Measurements from ENCODE around the gene CD4.

Gene CD4

DNA sequence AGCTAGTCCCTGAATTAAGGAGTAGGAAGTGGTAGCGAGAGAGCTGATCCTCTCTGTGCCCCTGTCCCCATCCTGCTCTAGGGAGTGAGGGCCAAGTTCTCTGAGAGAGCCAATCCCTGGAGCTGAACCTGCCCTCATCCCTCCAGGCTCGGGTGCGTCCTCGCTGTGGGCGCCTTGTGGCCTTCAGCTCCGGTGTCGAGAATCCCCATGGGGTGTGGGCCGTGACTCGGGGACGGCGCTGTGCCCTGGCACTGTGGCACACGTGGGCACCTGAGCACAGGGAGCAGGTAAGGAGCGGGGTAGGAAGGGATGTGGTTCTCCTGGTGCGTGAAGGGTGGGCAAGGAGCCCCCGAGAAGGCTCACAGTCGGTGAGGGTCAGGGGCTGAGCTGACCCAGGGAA is 49.5 kb downstream of the CD4 start:
- TF ChIP-seq, protein P1, sequence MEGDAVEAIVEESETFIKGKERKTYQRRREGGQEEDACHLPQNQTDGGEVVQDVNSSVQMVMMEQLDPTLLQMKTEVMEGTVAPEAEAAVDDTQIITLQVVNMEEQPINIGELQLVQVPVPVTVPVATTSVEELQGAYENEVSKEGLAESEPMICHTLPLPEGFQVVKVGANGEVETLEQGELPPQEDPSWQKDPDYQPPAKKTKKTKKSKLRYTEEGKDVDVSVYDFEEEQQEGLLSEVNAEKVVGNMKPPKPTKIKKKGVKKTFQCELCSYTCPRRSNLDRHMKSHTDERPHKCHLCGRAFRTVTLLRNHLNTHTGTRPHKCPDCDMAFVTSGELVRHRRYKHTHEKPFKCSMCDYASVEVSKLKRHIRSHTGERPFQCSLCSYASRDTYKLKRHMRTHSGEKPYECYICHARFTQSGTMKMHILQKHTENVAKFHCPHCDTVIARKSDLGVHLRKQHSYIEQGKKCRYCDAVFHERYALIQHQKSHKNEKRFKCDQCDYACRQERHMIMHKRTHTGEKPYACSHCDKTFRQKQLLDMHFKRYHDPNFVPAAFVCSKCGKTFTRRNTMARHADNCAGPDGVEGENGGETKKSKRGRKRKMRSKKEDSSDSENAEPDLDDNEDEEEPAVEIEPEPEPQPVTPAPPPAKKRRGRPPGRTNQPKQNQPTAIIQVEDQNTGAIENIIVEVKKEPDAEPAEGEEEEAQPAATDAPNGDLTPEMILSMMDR (IDR thresholded peaks at IDR 0.05; ENCODE audit: extremely low read depth, missing control alignments): no peak
- no peak for DNase-seq (ENCODE audit: low spot score)

DNA sequence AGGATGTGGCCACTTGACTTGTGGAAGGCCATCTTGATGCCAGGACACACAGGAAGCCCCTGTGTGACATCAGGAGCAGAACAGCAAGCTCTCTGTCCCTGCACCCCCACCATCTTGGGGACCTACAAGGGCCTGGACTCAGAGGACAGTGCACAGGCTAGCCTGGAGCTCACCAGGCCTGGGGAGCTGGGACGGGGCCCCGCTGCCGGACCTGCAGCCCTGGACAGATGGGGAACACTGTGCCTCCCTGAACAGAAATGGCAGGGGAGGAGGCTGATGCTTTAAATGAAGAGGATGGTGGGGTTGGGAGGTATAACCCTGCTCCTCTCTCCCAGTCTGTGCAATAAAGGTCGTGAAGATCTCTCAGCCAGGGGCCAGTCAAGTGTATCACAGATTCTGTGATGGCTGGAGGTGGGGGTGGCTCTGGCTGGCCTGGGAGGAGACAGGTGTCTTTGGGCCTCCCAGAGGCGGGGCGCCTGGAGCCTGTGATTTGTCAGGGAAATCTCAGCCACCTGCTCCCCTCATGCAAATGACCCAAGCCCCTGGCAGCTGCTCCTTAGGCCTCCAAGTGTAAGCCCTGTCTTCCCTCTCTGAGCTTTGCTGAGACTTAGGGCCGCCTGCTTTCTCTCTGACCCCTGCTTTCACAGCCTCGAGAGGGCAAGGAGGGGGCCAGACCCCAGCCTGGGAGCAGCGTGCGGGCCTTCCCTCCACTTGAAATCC is 50.3 kb downstream of the CD4 start:
- TF ChIP-seq, protein P1 (IDR thresholded peaks at IDR 0.05; ENCODE audit: extremely low read depth, missing control alignments): no peak
- peak; percentile 84 for DNase-seq (ENCODE audit: low spot score)

DNA sequence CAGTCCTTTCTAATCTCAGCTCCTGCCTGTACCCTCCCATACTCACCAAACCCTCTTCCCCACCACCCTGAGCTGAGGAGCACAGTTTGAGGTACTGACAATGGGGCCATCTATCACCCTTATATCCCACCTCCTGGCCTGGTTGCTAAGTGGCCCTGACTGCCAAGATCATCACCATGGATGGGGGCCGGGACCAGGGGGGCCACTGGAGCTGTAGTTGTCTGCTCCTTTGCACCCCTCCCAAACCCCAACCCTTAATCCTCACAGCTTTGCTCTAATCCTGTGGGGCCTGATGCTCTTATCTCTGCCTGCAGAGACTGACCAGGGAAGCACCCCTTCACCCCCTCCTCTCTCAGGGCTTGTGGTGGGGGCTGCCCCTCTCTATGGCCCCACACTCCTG is 51.0 kb downstream of the CD4 start:
- DNase-seq (ENCODE audit: low spot score): no peak
- TF ChIP-seq, protein P1 (IDR thresholded peaks at IDR 0.05; ENCODE audit: extremely low read depth, missing control alignments): no peak

DNA sequence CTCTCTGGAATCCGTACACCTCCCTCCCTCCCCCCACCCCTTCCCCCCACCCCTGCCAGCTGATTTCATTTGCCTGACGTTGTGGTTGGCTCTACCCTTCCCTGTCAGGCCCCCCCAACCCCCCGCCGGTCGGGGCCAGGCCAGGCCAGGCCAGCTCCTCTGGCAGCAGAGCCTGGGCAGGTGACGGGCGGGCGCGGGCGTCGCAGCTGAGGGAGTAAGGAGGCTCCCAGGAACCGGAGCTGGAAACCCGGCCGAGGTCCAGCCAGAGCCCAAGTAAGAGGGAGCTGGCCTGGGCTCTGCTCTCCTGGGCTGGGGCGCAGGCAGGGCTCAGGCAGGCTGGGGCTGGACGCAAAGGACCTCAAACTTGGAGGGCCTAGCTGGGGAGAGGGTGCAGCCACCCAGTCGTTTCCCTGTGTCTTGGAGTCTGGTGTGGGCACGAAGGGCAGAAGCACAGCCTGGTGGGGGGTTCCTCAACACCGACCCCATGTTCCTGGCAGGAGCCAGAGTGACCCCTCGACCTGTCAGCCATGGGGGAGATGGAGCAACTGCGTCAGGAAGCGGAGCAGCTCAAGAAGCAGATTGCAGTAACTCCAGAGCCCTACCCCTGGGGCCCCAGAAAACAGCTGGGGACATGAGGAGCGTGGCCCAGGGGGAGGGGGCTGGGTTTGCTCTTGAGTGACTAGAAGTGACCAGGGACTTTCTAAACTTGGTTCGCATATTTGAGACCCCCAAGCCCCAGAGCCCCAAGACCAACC is 51.6 kb downstream of the CD4 start, which contains the start of gene GNB3:
Gene GNB3 (plus strand): TSS at position 165 of the 755 bp plus-strand sequence. CDS start 363 bp downstream, at position 528.
- TF ChIP-seq, protein P1 (IDR thresholded peaks at IDR 0.05; ENCODE audit: extremely low read depth, missing control alignments): no peak

DNA sequence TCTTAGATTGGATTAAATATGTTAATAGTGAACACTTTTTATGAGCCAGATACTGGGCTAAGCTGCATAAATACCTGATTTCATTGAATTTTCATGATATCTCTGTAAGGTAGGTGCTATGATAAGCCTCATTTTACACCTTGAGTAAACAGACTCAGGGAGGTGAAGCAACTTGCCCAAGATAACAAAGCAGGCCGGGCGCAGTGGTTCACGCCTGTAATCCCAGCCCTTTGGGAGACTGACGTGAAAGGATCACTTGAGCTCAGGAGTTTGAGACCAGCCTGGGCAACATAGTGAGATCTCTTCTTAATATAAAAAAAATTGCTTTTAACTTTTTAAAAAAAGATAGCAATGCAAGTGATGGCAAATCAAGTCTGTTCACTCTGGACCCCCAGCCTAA is 52.7 kb downstream of the CD4 start:
- DNase-seq (ENCODE audit: low spot score): no peak
- TF ChIP-seq, protein P1 (IDR thresholded peaks at IDR 0.05; ENCODE audit: extremely low read depth, missing control alignments): no peak

More for the DNA sequence above, 51.6 kb downstream of the CD4 start, which contains the start of gene GNB3:
- no peak for DNase-seq (ENCODE audit: low spot score)

DNA sequence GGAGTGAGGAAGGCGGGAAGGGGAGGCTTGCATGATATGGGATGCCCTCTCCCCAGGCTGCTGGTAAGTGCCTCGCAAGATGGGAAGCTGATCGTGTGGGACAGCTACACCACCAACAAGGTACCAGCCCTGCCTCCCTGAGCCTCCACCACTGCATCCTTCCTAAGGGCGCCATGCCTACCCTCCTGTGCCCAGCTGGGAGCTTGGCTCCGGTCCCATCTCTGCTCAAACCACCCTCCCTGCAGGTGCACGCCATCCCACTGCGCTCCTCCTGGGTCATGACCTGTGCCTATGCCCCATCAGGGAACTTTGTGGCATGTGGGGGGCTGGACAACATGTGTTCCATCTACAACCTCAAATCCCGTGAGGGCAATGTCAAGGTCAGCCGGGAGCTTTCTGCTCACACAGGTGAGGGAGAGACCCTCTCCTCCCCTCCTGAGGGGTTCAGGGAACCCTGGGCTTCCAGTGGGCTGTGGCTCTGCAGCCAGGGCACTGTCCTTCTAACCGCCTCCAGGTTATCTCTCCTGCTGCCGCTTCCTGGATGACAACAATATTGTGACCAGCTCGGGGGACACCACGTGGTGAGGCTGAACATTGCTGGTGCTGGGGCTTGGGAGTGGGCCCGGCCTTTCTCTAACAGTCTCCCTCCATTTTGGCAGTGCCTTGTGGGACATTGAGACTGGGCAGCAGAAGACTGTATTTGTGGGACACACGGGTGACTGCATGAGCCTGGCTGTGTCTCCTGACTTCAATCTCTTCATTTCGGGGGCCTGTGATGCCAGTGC is 54.0 kb downstream of the CD4 start:
- TF ChIP-seq, protein P1 (IDR thresholded peaks at IDR 0.05; ENCODE audit: extremely low read depth, missing control alignments): no peak
- DNase-seq (ENCODE audit: low spot score): no peak
